ENCODE measurements around the gene MYO7B.

Gene MYO7B

DNA sequence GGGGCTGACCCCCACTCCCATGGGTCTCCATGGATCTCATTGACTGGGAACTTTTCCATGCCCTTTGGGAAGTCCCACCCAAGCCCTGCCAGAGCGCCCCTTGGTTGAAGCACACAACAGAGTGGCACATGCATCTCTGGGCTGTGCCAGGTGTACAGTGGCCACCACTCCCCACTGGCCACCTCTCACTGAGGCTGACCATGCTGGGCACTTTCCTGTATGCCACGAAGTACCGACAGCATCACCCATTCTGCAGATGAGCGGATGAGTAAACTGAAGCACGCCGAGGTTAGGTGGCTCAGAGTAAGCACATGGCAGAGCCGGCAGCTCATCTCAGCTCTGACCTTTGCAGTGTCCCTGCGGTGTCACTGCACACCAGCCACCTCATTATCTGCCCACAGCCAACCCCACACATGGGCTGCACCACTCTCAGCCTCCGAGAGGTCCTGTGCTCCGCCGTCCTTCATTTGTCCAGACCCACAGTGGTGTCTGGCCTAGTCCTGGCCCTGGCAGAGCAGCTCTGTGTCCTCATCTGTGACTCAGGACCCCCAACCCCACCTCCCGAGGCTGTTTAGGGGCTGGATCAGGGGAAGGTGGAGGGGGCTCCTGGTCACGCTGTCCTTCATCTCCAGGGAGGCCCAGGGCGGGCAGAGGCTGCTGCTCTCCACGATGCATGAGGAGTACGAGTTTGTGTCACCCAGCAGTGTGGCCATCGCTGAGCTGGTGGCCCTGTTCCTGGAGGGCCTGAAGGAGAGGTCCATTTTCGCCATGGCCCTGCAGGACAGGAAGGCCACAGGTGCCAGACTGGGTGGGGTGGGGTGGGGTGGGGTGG is 92.5 kb downstream of the MYO7B start:
- no peak for DNase-seq

DNA sequence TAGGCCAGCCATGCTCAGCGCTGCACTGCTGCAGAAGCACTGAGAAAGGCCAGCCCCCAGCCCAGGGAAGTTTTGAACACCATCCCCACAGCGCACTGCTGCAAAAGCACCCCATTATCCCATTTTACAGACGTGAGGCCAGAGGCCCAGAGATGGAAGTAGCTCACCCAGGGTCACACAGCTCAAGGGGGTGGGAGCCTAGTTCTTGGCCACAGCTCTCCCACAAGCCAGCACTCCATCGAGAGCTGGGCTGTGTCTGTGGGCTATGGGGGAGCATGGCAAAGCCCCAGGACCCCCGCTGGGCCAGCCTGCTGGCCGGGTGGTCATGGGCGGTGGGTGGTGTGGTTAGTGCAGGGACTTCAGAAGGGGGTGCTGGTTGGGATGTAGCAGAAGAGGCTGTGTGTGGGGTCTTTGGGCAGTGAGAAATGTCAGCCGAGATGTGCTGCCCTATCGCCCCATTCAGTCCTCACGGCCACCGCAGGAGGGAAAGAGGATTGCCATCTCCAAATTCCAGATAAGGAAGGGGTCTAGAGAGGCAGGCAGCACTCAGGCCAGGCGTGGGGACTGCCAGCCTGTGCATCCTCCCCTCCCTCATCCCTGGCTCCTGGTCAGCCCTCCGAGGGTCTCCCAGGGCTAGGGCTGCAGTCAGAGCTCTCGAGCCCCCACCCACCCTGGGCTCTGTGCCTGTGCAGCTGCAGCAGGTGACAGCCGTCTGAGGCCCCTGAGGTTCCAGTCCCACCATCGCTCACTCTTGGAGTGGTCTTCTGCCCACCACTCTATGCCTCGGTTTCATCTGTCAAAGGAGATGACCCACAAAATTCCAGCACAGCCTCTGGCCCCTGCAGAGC is 93.5 kb downstream of the MYO7B start:
- no peak for DNase-seq

DNA sequence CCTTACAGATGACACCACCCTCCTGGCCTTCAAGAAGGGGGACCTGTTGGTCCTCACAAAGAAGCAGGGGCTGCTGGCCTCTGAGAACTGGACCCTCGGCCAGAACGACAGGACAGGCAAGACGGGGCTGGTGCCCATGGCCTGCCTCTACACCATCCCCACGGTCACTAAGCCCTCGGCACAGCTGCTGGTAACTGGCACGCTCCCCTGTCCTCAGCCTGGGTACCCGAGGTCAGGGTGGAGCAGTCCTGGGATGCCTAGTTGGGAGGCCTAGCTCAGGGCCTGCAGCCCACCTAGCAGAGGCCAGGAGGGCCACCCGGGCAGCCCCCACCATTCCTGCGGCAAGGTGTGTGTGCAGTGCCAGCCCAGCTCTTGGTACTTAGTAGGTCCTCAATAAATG is 94.2 kb downstream of the MYO7B start:
- no peak for DNase-seq

DNA sequence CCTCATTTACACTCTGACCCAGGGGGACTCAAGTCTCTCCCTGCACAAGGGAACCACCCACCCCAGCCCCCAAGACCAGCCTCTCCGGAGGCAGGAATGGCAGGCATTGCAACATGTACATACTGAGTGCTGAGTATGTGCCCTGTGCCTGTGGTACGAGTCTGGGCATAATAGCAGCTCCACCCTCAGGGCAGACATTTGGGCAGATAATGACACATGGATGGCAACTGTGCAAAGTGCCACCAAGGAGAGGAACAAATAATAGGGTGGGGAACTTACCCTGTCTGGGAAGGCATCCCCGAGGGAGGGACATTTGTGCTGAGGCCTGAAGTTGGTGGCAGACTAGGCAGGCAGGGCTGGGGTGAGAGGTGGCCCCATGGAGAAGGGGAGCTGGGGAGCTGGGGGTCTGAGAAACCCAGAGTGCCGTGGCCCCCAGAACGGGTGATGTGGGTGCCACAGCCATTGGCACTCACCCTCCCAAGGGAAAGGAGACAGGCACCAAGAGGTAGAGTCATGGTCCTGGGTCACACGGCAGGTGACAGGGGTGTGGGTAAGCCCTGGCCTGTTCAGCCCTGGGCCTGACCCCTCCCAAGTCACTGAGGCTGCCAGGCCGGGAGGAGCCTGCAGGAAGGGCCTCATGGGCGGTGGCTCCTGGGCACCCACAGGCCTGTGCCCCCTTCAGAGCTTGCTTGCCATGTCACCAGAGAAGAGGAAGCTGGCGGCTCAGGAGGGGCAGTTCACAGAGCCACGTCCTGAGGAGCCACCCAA is 94.8 kb downstream of the MYO7B start:
- DNase-seq = no peak

DNA sequence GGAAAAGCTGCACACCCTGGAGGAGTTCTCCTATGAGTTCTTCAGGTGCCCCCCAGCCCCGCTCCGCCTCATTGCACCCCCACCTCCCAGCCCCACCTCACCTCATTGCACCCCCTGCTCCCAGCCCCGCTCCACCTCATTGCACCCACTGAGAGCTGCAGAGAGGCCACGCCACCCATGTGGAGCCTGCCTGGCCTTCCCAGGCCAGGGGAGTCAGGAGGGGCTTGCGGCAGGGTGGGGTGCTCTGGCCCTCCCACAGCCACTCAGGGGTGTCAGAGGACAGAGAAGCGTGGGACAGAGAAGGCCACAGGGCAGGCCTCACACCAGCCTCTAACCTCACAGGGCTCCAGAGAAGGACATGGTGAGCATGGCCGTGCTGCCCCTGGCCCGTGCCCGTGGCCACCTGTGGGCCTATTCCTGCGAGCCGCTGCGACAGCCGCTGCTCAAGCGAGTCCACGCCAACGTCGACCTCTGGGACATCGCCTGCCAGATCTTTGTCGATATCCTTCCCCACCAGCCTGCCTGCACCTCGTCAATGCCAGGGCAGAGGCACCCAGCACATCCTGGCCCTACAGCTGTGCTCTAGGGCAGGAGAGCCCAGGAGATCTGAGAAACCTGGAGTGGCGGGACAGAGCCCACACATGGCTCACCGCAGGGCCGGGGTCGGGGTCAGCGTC is 95.5 kb downstream of the MYO7B start:
- DNase-seq = no peak

DNA sequence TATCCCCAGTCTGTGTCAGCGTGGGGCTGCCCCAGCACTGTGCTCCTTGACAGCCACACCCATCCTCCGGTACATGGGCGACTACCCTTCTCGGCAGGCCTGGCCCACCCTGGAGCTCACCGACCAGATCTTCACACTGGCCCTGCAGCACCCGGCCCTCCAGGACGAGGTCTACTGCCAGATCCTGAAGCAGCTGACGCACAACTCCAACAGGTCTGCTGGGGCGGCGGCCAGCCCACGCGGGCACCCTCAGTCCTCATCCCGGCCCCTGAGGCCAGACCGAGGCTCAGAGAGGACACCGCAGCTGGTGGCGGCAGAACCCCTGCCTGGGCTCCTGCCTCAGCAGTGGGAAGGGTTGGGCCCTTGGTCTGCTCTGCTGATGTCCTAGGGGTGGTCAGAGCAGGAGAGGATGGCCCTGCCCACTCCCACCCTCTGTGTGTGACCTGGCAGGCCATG is 96.1 kb downstream of the MYO7B start:
- no peak for DNase-seq

DNA sequence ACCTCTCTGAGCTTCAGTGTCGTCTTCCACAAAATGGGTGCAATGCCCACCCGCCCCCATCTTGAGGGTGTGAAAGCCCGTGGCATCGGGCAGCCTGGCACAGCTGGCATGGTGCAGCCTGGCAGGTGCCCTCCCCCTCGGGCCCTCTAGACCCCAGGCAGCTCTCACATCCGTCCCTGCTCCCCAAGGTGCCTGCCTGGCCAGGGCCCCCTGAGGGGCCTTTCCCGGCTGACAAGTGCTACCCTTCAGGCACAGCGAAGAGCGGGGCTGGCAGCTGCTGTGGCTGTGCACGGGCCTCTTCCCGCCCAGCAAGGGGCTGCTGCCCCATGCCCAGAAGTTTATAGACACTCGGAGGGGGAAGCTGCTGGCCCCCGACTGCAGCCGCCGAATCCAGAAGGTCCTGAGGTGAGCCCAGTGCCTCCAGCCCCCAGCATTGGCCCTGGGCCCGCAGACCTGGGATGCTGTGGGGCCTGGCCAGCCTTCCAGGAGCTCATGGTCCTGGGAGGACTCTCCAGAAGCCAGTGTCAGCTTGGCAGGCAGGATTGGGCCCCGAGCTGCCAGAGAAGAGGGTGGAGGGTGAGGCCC is 96.6 kb downstream of the MYO7B start:
- DNase-seq = no peak

DNA sequence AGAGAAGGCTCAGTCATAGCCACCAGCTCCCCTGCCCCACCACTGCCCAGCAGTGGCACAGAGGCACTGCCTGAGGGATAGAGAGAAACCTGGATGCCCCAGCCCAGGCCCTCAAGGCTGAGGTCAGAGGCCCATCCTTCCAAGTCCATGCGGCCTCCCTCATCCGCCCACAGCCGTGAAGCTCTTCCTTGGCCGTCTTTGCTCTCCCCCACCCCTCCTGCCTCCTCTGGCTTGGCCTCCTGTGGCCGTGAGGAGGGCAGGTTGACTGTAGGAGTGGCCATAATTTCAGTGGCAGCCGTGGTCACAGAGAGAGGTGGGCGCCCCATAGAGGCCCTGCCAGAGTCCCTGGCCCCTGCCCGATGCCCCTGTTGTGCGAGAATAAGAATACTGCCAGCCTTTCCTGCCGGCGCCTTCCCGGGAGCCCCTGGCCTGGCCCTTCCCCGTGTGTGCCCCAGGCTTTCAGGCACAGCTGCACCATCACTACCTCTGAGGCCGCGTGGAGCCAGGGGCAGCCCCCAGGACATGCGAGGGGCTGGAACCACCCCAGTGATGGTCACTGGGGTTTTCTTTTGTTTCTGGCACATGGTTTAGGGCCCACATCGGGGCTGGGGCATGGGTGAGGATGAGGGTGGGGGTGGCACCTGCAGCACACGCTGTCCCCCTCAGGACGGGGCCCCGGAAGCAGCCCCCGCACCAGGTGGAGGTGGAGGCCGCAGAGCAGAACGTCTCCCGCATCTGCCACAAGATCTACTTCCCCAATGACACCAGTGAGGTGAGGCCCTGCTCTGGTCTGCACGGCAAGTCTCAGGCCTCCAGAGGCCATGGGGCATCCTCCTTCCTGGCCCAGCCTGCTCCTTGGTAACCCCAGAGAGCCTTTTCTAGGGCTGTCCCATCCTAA is 97.4 kb downstream of the MYO7B start:
- no peak for DNase-seq

DNA sequence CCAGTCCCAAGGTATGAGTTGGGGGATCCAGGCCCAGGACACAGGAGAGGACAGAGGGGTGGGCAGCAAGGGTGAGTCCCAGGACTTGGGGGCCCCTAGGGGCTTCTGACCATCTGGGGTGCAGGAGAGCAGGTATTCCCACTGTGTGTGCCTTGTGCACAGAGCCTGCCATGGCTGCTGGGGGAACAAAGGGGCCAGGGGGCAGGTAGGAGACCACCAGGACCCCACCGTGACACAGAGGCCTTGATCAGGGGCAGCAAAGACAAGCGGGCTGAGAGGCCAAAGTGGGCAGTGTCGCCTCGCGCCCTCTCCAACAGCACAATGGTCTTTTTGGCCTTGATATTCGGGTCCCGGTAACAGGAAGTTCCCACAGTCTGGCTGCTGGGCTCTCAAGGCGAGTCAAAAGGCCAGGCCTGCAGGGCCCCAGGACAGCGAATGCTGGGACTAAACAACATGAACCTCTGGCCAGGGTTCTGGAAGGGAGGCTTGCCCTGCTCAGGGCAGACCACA is 98.1 kb downstream of the MYO7B start:
- no peak for DNase-seq

DNA sequence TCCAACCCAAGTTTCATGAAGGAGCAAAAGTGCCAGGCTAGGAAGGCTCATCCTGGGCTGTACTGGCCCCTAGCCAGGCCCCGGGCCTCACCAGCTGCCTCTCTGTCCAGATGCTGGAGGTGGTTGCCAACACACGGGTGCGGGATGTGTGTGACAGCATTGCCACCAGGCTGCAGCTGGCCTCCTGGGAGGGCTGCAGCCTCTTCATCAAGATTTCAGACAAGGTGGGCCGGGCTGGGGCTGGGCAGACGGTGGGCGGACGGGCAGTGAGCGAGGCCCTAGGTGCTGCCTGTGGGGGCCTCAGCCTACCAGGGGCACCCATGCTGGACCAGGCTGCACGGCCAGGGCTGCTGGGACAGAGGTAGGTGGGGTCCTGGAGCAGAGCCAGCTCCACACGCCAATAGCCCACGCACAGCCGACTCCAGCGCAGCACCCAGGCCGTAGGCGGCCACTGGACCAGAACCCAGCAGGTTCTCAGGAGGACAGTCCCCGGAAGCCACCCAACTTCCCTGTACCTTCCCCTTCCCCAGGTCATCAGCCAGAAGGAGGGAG is 98.7 kb downstream of the MYO7B start:
- DNase-seq = no peak

DNA sequence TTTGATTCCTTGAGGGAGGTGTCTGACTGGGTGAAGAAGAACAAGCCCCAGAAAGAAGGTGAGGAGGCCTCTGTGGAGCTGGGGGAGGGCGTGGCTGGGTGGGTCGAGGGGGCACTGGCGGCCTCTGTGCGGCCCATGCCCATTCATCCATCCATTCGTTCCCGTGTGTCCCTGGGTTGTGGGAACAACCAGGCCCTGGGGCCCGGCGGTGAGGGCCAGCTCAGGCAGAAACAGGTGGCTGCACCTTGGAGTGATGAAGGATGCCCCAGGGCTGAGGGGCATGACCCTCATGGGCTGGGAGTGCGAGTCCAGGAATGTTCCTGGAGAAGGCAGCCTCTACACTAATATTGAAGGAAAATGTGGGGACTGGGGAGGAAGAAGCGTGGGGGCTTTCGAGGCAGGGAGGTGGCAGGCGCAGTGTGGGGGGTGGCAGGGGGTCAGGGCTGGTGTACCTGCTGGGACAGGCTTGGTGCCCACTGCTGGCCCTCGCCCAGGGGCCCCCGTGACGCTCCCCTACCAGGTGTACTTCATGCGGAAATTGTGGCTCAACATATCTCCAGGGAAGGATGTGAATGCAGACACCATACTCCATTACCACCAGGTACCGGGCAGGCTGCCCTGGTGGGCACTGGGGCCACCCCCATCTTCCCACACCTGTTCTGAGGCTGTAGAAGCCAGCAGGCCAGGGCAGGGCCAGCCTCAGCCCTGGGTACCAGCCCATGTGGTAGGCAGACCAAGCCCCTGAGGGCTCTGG is 99.3 kb downstream of the MYO7B start:
- DNase-seq = no peak

DNA sequence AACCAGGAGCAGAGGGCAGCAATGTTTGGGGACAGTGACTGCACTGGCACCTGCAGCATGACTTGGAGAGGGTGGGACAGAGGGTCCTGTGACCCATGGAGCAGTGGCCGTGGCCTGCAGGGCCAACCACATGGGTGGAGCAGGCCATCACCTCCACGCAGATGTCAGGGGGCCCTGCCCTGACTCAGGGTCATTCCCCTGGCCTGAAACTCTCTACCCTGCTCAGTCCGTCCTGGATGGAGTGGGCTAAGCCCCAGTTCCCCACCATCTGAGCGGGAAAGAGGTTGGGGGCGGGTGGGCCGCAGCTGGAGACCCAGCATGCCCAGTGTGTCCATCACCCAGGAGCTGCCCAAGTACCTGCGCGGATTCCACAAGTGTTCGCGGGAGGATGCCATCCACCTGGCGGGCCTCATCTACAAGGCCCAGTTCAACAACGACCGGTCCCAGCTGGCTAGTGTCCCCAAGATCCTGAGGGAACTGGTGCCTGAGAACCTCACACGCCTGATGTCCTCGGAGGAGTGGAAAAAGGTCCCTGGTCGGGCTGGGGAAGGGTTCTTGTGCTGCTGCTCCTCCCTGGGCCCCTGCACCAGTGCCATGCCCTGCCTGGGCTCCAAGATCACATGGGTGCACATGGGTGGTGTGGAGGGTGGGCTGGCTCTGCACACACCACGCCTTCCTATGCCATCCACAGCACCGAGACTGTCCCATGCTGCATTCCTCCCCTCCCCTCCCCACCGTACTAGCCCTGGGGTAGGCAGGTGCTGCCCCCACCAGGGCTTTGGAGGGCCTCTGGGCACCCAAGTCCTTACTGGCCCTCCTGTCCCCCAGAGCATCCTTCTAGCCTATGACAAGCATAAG is 100.1 kb downstream of the MYO7B start:
- no peak for DNase-seq

DNA sequence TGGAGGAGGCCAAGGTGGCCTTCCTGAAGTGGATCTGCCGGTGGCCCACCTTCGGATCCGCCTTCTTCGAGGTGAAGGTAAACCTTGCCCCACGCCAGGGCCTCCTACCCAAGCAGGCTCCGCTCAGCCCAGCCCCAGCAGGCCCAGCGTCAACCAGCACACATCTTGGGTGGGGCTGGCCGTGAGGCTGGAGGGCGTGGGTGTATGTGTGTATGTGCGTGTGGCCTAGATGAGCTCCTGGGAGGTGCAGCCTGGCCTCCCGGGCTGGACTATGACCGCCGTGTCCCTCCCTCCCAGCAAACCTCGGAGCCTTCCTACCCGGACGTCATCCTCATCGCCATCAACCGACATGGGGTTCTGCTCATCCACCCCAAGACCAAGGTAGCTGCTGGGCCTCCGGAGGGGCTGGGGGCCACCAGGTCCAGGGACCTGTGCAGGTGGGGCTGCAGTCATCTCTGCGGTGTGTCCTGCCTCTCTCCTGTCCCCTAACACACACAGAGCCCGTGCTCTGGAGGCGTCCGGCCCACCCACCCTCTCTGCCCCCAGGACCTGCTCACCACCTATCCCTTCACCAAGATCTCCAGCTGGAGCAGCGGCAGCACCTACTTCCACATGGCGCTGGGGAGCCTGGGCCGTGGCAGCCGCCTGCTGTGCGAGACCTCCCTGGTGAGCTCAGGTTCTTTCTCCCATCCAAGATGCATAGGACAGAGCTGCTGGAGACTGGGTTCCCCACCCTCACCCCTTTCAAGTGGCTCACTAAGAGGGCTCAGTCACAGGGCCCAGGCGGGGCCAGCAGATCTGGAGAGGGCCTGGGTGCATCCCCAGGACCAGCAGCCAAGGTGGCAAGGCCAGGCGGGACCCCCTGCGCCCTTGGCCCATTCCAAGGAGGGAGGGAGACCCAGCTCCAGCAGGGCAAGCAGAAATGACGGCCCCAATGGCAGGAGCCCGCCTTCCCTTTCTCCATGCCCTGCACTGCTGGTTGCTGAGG is 101.1 kb downstream of the MYO7B start:
- no peak for DNase-seq

DNA sequence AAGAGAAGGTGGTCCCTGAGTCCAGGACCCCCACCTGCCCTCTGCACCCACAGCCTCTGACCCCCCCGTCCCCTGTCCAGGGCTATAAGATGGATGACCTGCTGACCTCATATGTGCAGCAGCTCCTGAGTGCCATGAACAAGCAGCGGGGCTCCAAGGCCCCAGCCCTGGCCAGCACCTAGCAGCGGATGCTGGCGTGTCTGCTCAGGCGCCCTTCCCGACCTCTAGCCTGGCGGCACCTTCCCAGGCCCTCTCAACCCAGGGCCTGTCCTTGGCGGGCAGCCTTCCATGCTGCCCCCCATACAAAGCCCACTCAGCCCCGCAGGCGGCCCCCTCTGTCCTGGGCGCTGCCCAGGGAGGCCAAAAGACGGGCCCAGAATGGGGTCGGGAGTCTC is 101.8 kb downstream of the MYO7B start:
- DNase-seq = no peak

DNA sequence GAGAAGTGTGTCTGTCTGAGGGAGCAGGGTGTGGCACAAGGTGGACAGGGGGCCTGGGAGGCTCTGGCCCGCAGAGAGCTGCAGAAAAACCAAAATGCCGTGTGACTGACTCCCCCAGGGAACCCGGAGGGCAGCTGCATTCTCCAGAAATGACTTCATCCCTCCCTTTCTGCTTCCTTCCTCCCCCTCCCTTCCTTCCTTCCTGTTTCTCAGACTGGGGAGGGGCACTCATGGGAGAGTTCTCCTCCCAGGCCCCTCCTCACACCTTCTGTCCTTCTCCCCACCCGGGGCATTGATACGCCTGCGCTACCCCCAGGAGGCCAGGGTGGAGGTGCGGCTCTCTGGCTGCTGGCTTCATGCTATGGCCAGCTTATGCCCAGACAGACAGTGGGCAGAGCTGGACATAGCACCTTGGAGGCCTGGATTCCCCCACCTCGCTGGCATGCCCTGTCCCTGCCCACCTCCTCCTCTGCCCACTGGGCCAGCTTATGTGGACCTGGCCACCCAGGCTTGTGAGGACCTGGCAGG is 102.3 kb downstream of the MYO7B start:
- no peak for DNase-seq

DNA sequence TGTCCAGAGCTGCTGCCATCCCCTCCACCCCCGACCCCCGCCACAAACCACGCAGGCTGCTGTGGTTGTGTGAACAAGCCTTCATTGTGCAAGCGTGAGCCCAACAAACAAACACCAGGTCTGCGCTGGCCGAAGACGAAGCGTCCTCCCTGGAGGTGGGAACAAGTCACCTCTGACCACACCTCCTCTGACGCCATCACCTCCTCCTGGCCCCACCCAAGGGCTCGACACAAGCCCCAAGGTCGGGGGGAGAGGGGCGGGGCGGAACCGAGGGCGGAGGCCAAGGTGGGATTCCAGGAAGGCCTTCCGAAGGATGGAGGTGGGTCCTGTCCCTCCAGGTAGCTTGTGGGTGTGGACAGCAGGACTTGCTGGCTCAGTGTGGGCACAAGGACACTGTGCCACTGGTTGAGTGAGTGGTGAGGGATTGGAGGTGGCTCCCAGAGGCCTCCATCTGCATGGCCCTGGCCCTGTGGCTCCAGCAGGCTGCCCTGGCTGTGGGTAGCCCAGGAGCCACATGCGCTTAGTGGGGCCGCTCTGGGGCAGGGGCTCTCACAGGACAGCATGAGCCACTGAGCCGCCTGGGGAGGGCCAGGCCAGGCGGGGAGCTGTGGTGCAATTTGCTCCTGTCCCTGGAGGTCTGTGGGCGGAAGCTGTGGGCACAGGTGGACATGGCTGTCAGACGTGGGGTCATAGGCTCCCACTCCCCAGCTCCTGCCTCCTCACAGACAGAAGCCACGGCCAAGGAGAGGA is 103.1 kb downstream of the MYO7B start:
- no peak for DNase-seq

DNA sequence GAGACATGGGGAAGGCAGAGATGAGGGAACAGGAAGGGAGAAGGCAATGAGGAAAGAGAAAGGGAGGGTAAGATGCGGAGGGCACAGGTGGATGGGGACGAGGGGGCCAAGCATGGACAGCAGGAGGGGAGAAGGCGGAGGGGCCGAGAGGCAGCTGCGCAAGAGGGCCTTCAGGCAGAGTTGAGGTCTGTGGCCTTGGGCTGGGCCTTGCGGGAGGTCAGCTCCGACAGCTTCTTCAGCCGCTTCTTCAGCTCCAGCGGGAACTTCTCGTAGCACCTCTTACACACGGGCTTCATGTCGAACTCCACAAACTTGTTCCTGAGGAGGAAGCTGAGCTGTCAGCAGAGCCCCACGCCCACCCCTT is 103.6 kb downstream of the MYO7B start:
- DNase-seq = no peak
